PC-9 (cell line): ENCODE data around the gene SYT1. TPM values are rescaled to one million over a fixed set of nuclear protein-coding genes. Genes with fewer than 3 reads are reported as not detected.

Source experiments
- BruUV-seq: library from RNA; stranded (reverse); fragments of 400-500 nt; replicated peaks from 2 replicates; lab custom pipeline; 2021; lab: Mats Ljungman, UMichigan
- CTCF ChIA-PET: fragments of 300-600 bp; sonication (Branson Sonifier 250); formaldehyde crosslinking; loops from one replicate; lab custom pipeline; 2022; ENCODE audit warnings: antibody characterized with exemption; lab: Charles Lee
- POLR2A ChIA-PET: fragments of 300-600 bp; sonication (Branson Sonifier 250); formaldehyde crosslinking; loops from one replicate; lab custom pipeline; 2022; ENCODE audit warnings: antibody characterized with exemption; ENCODE audit not compliant: unreplicated experiment; lab: Charles Lee
- DNase-seq, 2 experiments: peaks; one replicate each; pipeline versions ENCODE4 v3.0.0 to v3.0.0-alpha.2; 2015 to 2022; ENCODE audit warnings: mixed read lengths in 1 of 2
- H2AFZ ChIP-seq: fragments of 200-600 bp; sonication (generic); 2 replicates; pipeline ENCODE4 v1.8.1; 2017; ENCODE audit warnings: antibody characterized with exemption
- H3F3A ChIP-seq: fragments of 200-600 bp; sonication (generic); 2 replicates; pipeline ENCODE4 v1.8.1; 2017; ENCODE audit warnings: antibody characterized with exemption, mild to moderate bottlenecking, low read depth; ENCODE audit not compliant: insufficient read depth
- H3K27ac ChIP-seq: fragments of 200-600 bp; sonication (generic); 2 replicates; pipeline ENCODE4 v1.6.1; 2016; ENCODE audit warnings: mixed run types
- H3K27me3 ChIP-seq: fragments of 200-600 bp; sonication (generic); 2 replicates; pipeline ENCODE4 v1.6.1; 2016; ENCODE audit warnings: low read depth, mixed run types; ENCODE audit not compliant: insufficient read depth
- H3K36me3 ChIP-seq: fragments of 200-600 bp; sonication (generic); 2 replicates; pipeline ENCODE4 v1.6.1; 2016; ENCODE audit warnings: low read depth, mixed run types
- H3K4me1 ChIP-seq: fragments of 200-600 bp; sonication (generic); replicated peaks from 2 replicates; pipeline ENCODE4 v1.6.1; 2016; ENCODE audit warnings: mixed run types; ENCODE audit not compliant: insufficient read depth
- H3K4me2 ChIP-seq: fragments of 200-600 bp; sonication (generic); 2 replicates; pipeline ENCODE4 v1.6.1; 2017; ENCODE audit warnings: mixed run types
- H3K4me3 ChIP-seq: fragments of 200-600 bp; sonication (generic); 2 replicates; pipeline ENCODE4 v1.6.1; 2016; ENCODE audit warnings: mixed run types
- H3K79me2 ChIP-seq: fragments of 200-600 bp; sonication (generic); 2 replicates; pipeline ENCODE4 v1.6.1; 2017; ENCODE audit warnings: low read depth, mixed run types
- H3K9me2 ChIP-seq: fragments of 200-600 bp; sonication (generic); 2 replicates; pipeline ENCODE4 v1.8.1; 2017; ENCODE audit warnings: mild to moderate bottlenecking; ENCODE audit not compliant: insufficient read depth
- H3K9me3 ChIP-seq: fragments of 200-600 bp; sonication (generic); 2 replicates; pipeline ENCODE4 v1.8.1; 2016; ENCODE audit warnings: low read depth; ENCODE audit not compliant: insufficient read depth
- H4K20me1 ChIP-seq: fragments of 200-600 bp; sonication (generic); 2 replicates; pipeline ENCODE4 v1.8.1; 2017; ENCODE audit not compliant: insufficient read depth
- EZH2 ChIP-seq: fragments of 200-600 bp; sonication (generic); IDR thresholded peaks from 2 replicates; pipeline ENCODE4 v1.8.0; 2017; ENCODE audit warnings: antibody characterized with exemption, low read depth
- intact Hi-C: fragments of 100-400 bp; cut with micrococcal nuclease; formaldehyde crosslinking; loops from one replicate; pipeline ENCODE4 v1.10.0; 2022; ENCODE audit not compliant: unreplicated experiment
- microRNA-seq: library from miRNA; unstranded; fragments of <30 nt; microRNA quantifications from one replicate; pipeline ENCODE4 v1.2.0, GENCODE V29; 2021; ENCODE audit warnings: borderline number of aligned reads, borderline replicate concordance
- total RNA-seq: library from RNA; stranded (reverse); gene quantifications from 2 replicates; pipeline ENCODE4 v1.2.3, GENCODE V29; 2021
- TF ChIP-seq, protein P1 (sequence below): fragments of 200-600 bp; sonication (generic); conservative IDR thresholded peaks from 2 replicates; pipeline ENCODE4 v1.6.1; 2017; ENCODE audit warnings: mixed run types, antibody characterized with exemption, mild to moderate bottlenecking, moderate library complexity

The SYT1 gene
- total RNA-seq, 1 experiment from 2014 or later = 1.2 TPM

DNA sequence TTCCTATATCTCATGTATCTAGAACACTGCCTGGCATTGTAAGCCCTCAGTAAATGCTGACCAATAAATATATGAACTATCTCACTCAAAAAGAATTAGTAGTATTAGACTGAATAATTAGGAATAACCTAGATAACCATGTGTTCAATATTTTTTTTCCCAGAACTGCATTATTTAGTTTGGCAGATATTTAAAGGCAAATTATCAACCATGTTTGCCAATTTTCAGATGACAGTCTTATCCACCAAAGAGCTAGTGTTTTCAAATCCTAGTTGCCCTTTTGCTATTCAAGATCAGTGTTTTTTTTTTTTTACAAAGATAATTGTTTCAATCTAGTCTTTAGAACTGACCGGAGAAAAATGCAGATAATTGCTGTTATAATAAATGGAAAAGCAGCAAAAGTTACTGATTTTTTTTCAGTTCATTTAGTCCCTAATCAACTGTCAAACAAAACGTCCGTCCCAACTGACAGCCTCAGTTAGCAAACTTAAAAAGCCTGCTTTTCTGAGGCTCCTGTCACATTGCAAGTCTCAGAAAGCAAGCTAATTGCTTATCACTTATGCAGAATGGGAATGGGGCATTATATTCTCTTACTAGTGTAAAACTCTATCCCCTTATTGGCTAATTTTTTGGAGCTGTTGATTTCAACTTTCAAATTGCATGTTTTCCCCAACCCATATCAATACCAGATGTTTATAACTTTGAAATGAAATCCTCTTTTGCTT lies 623.0 kb downstream of the SYT1 start:
- TF ChIP-seq, protein P1, sequence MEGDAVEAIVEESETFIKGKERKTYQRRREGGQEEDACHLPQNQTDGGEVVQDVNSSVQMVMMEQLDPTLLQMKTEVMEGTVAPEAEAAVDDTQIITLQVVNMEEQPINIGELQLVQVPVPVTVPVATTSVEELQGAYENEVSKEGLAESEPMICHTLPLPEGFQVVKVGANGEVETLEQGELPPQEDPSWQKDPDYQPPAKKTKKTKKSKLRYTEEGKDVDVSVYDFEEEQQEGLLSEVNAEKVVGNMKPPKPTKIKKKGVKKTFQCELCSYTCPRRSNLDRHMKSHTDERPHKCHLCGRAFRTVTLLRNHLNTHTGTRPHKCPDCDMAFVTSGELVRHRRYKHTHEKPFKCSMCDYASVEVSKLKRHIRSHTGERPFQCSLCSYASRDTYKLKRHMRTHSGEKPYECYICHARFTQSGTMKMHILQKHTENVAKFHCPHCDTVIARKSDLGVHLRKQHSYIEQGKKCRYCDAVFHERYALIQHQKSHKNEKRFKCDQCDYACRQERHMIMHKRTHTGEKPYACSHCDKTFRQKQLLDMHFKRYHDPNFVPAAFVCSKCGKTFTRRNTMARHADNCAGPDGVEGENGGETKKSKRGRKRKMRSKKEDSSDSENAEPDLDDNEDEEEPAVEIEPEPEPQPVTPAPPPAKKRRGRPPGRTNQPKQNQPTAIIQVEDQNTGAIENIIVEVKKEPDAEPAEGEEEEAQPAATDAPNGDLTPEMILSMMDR = no peak
- TF ChIP-seq EZH2 = no peak

More for the DNA sequence above, 623.0 kb downstream of the SYT1 start:
- Histone ChIP-seq H3K27me3 (no peaks in the 10 kb centered on the region), H3K9me3 (peaks cover 9% of the 10 kb centered on the region; the same call in 1 of the 2 replicates), H2AFZ (no peak overlapping the region), H3K36me3 (no peaks in the 10 kb centered on the region), H3K79me2 (no peaks in the 10 kb centered on the region), H3F3A (no peaks in the 10 kb centered on the region), H3K9me2 (no peaks in the 10 kb centered on the region), H3K27ac (no peak overlapping the region), H4K20me1 (no peaks in the 10 kb centered on the region), H3K4me3 (no peak overlapping the region), H3K4me2 (no peak overlapping the region), H3K4me1 (no peaks in the 10 kb centered on the region)
- intact Hi-C loops = no loop called here
- DNase-seq = no peak
- BruUV-seq = no TSS peak
- ChIA-PET POLR2A (no interaction called here), CTCF (no interaction called here)

Small RNA genes lying within 50 kb of the gene (microRNA-seq; reads per million reads assigned to microRNA genes)
- not detected for gene MIR1252
